Panc1 (cell line): ENCODE measurements around the gene MRPL4.

ENCODE experiments used
- CTCF ChIP-seq: fragments of 450-650 bp; IDR thresholded peaks from 2 replicates; pipeline ENCODE4 v1.5.1; 2017; ENCODE audit warnings: mild to moderate bottlenecking
- TCF7L2 ChIP-seq: IDR thresholded peaks from 2 replicates; pipeline ENCODE4 v1.6.1; 2011; ENCODE audit warnings: mild to moderate bottlenecking, low read depth, low read length, inconsistent platforms

- TF ChIP-seq CTCF (no peak), TCF7L2 (no peak)
Observed at GRCh38 chr19:10286803-10287737, 35.1 kb downstream of the MRPL4 start, which contains the start of gene ICAM4.
